Spleen (tissue), 7 donors: ENCODE measurements around the gene PAPOLA.

Source experiments
- POLR2A ChIP-seq, 3 donors: fragments of 450-650 bp; IDR thresholded peaks; one replicate each; pipeline ENCODE4 v1.5.1; 2017; ENCODE audit warnings: antibody characterized with exemption in 3 of 3, mild to moderate bottlenecking in 1 of 3
- TF ChIP-seq, protein P1 (sequence below), 11 experiments: fragments of 200-600 bp in 7 of 11; fragments of 450-650 bp in 4 of 11; sonication (generic) in 4 of 11; IDR thresholded peaks in 8 of 11; conservative IDR thresholded peaks in 3 of 11; 1 replicate in 7 of 11; 2 replicates in 4 of 11; pipeline versions ENCODE4 v1.4.0 to v1.8.0; 2016 to 2021; ENCODE audit warnings: antibody characterized with exemption in 11 of 11, inconsistent platforms in 4 of 11, mild to moderate bottlenecking in 1 of 11
- donor health status: DM: no; HTN: no; CAD: no; lungs with moderate emphysema.
- donor health status: DM: no; HTN: no; CAD: no.
- donor health status: DM: no; HTN: no; CAD: no.

GRCh38 chr14:96564389-96564788 lies 62.2 kb downstream of the PAPOLA start:
- TF ChIP-seq, protein P1, sequence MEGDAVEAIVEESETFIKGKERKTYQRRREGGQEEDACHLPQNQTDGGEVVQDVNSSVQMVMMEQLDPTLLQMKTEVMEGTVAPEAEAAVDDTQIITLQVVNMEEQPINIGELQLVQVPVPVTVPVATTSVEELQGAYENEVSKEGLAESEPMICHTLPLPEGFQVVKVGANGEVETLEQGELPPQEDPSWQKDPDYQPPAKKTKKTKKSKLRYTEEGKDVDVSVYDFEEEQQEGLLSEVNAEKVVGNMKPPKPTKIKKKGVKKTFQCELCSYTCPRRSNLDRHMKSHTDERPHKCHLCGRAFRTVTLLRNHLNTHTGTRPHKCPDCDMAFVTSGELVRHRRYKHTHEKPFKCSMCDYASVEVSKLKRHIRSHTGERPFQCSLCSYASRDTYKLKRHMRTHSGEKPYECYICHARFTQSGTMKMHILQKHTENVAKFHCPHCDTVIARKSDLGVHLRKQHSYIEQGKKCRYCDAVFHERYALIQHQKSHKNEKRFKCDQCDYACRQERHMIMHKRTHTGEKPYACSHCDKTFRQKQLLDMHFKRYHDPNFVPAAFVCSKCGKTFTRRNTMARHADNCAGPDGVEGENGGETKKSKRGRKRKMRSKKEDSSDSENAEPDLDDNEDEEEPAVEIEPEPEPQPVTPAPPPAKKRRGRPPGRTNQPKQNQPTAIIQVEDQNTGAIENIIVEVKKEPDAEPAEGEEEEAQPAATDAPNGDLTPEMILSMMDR (IDR thresholded peaks at IDR 0.05 in 8 of 11, conservative IDR thresholded peaks at IDR 0.05 in 3 of 11) = no peak
- TF ChIP-seq POLR2A (IDR thresholded peaks at IDR 0.05) = no peak
